Left lobe of liver (tissue), 2 donors: ENCODE results near the gene BMAL1. TPM values are rescaled to one million over a fixed set of nuclear protein-coding genes. Genes with fewer than 3 reads are reported as not detected.
A peak's percentile ranks its signal among the peaks of the same experiment; 100 is the strongest.

Experiments
- ATAC-seq: fragments of 200-7000 bp; cut with Tn5 transposase; one replicate; pipeline ENCODE4 v1.9.1; 2020; ENCODE audit warnings: mild to moderate bottlenecking, moderate library complexity
- DNase-seq: peaks from one replicate; pipeline ENCODE4 v3.0.0-alpha.2; 2020; ENCODE audit warnings: low spot score
- total RNA-seq: library from RNA; stranded (reverse); gene quantifications from one replicate; pipeline ENCODE4 v1.2.1, GENCODE V29; 2021
- donor health status: DM: no; HTN: no; CAD: no; lungs with moderate emphysema.
- donor health status: DM: no; HTN: yes; CAD: no.

BMAL1 gene
- total RNA-seq, 1 donor from 2014 or later: 37.0 TPM

DNA sequence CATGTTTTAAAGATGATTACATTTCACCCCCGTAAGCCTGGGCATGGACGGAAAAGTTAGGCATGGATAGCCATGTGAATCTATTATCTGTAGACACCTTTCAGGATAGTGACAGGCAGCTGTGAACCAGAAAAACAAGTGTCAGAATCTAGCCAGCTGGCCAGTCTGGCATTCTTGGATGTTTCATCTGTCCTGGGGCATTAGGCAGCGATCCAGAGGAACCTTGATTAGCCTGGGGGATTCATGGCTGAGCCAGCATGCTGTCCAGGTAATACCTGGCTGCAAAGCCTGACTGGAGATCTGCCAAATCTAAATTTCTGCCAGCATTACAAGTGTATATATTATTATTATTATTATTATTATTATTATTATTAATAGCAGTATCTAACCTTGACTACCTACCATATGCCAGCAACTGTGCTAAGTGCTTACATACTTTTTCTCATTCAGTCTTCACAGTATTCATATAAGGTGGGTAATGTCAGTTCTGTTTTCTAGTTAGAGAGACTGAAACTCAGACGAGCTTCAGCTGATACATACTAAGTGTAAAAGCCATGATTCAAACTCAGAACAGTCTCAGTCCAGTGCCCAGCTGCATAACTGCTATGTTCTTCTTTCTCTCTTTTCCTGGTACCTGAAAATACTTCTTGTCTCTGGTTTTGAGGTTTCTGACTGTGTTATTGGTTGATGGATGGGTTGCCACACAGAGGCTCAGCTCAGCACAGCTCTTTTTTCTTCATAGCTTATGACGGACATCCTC is 12.8 kb downstream of the BMAL1 start:
- no peak for ATAC-seq

DNA sequence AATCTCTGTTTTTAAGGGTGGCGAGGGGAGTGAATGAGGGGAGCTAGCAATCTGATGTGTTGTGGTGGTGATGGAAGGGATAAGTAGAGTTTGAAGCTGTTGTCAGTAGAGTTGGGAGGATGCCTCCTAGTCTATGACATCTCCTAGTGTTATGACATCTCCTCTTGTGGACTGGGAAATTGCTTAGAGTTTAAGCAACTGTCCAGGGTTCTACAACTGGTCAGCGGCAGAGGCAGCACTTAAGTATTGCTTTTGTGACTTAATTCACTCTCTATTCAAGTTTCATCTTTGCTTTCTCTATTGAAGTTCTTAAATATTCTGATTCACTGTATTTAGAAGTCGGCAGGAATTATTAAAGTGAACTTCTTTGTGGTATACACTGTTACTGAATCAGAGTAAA is 13.8 kb downstream of the BMAL1 start:
- ATAC-seq (no peak), DNase-seq (no peak)

More for the DNA sequence above, 12.8 kb downstream of the BMAL1 start:
- no peak for DNase-seq

DNA sequence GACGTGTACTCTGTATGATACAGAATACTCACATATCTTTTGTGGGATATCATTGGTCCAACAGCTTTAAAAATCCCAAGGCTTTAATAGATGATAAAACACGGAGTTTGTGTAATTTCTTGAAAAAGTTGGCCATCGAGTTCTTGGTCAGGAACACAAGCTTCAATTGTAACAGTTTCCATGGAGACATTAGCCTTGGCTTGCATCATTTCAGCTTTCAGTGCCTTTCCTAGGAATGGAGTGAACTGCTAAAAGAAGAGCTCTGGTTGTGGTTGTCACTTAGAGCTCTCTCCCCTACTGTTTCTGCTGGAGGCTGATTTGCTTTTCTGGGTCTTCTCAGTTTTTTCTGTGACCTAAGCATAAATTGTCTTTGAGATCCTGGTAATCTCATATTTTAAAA is 14.2 kb downstream of the BMAL1 start:
- ATAC-seq (no peak), DNase-seq (no peak)

GRCh38 chr11:13292970-13293369 is 15.4 kb downstream of the BMAL1 start:
- no peak for ATAC-seq

DNA sequence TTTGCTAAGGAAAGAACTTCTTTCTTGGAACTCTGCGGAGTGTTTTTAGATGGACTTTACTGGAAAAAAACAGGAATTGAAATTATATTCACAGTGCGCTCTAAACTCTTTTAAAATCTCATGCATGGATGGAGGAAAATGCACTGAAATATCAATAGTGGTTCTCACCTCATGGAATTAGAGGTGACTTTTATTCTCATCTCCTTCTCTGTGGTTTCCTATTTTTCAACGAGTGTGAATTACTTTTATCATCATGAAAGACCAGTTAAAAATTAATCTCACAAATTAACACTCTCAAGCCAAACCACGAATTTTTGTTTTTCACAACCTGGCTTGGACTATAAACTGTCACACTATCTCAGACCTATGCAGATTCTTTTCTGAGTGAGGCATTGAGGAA is 16.6 kb downstream of the BMAL1 start:
- DNase-seq: no peak
- no peak for ATAC-seq

More at GRCh38 chr11:13292970-13293369, 15.4 kb downstream of the BMAL1 start:
- no peak for DNase-seq

DNA sequence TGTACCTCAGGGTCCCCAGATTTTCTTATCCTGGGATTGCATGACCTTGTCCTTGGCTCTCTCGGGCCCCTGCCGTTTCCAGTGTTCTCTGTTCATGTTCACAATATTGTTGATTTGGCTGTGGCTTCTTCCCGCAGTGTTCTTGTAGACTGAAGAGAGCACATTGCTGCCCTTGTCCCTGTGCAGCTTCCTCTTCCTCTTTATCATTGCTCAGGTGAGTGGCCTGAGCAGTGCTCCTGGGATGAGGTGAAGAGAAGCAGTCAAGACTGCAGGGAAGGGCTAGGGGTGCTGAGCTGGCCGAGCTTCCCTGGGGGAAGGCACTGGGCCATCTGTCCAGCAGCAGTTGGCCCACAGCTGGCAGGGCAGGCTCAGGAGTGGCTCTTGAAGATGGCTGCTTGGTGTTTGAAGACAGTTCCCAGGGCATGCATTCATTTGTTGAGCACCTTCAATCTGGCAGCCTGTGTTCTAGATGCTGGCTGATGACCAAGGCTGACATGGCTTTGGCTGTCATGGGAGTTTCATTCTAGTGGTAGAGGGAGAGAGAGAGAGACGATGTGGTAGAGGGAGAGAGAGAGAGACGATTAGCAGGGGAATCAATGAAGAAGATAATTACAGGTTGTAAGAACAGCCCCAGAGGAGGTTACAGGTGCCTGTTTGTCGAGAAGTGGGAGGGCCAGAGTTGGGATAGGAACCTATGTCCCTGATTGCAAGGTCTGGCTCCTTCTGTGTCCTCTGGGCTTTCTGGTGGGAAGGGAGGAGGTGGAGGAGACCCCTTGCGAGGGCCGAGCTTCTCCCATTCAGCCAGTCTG is 17.4 kb downstream of the BMAL1 start:
- ATAC-seq: peak; percentile 46
- no peak for DNase-seq

- peak; percentile 36 for ATAC-seq
Observed at GRCh38 chr11:13297308-13297916, 19.8 kb downstream of the BMAL1 start.

DNA sequence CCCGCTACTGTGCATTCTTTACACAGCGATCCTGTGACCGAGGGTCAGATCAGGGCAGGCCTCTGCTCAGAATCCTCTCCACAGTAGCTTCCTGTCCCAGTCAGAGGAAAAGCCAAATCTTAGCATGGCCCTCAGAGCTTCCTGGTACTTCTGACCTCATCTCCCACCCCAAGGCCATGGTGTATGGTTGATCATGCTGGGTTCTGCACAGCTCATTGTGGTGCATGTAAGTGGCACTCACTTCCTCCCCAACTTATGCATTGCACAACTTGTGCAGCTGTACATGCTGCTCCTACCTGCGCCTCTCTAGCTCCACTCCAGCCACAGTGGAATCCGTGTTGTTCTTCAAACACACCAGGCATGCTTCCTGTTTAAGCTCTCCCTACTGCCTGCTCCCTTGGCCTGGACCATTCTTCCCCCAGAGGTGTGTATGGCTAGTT is 20.3 kb downstream of the BMAL1 start:
- ATAC-seq (peak; percentile 78), DNase-seq (no peak)

More at GRCh38 chr11:13297308-13297916, 19.8 kb downstream of the BMAL1 start:
- DNase-seq: no peak

- ATAC-seq (no peak), DNase-seq (no peak)
Observed at GRCh38 chr11:13298765-13299164, 21.2 kb downstream of the BMAL1 start.

- no peak for DNase-seq
Observed at GRCh38 chr11:13301522-13301921, 23.9 kb downstream of the BMAL1 start.

DNA sequence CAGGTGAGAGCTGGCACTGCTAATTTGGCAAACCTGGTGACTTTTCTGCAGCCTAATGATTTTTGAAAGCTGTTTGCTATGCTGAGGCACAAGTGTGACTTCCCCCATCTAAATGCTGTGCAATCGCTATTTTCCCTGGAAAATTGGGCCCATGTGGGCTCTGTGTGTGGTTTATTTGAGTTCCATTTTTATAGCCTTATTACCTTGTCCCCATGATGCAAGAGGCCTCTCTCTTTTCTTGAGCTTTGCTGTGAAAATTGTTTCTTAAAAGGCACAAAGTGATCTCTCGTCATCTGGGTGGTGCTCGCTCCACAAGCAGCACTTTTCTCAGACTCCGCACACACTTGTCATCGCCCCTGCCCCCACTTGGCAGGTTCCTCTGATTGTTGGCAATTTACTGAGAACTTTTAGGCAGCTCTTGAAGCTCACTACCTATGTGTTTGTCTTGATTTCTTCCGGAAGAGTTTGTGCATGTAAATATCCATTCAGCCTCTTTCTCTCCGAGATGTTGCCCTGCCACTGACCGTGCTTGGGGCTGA is 24.9 kb downstream of the BMAL1 start:
- DNase-seq (no peak), ATAC-seq (no peak)

More at GRCh38 chr11:13301522-13301921, 23.9 kb downstream of the BMAL1 start:
- no peak for ATAC-seq

DNA sequence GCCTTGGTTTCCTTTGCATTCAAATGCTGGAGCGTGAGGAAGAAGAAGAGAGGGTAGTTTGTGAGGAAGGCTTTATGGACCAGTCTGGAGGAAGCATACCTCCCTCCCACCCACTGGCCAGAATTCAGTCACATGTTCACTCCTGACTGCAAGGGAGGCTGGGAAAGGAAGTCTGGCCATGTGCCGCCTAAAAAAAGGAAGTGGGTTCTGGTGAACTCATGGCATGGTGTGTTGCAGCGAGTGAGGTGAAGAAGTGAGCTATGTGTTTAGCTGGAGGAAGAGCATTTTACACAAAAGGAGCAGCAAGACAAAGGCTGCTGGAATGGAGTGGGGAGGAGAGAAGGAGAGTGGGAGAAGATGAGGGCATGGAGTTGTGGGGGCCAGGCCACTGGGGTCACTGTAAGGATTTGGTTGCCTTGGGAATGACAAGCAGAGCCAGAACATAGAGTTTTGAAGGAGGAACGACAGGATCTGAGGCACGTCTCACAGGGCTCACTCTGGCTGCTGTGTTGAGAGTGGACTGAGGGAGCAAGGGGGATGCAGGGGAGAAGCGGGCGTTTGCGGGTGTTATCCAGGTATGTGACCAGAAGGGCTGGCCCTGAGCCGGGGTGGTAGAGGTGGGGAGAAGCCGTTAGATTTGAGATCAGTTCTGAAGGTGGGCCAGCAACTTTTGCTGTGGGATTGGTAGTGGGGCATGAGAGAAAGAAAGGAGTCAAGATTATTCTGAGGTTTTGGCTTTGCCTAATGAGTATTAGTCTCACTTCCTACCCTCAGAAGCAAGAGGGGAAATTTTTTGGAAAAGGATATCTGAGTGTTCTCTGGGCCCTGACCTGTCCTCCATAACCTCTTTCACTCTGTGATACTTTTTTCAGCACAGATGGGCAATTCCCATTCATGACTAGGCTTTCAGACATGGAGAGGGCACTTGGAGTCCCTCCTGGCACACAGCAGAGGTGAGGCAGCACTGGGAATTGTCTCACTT is 26.4 kb downstream of the BMAL1 start:
- ATAC-seq: peak; percentile 16

DNA sequence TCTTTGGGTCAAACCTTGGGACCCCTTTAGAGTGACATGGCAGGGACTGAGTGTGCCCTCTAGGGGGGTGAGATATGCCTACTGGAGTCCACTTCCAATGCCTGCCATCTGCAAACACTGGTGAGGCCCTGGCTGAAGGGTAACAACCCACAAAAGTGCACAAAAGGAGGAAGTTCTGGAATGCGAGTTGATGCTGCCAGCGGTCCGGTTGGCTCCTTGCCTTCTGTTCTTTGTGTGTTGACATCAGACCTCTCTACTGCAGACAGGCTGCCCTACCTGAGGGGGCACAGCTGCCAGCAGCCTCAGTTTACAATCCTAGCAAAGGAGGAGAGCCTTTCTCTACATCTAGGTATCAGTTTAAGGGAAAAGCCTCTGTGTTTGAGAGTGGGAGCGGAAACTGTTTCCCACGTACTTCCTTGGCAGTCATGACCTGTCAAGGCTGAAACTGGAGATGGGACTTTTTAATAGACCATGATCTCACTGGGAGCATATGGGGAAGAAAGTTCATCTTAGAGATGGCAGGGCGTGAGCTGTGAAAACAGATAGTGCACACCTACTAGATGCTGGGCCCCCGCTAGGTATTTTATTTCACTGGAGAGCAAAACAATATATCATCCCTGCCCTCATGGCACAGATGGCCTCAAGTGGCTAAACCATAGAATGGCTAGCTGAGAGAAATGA is 27.2 kb downstream of the BMAL1 start:
- DNase-seq (no peak), ATAC-seq (peak; percentile 66)

More for the DNA sequence above, 26.4 kb downstream of the BMAL1 start:
- DNase-seq: no peak

DNA sequence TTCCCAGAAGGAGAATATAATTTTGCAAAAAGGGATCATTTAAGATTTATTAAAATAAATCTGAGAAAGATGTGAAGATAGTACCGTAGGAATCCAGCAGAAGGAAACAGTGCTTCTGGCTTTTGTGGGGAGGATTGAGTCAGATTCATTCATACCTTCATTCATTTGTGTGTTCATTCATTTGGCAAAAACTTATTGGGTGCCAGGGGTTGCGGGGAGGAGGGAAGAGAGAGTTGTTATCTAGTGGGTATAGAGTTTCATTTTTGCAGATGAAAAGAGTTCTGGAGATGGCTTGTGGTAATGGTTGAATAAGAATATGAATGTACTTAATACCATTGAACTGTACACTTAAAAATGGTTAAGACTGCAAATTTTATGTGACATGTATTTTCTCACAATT is 31.1 kb downstream of the BMAL1 start:
- no peak for ATAC-seq
- no peak for DNase-seq

- ATAC-seq (no peak), DNase-seq (no peak)
Observed at GRCh38 chr11:13309156-13309555, 31.6 kb downstream of the BMAL1 start.

- ATAC-seq: no peak
- DNase-seq: no peak
Observed at GRCh38 chr11:13310443-13310842, 32.9 kb downstream of the BMAL1 start.

GRCh38 chr11:13311570-13311969 is 34.0 kb downstream of the BMAL1 start:
- no peak for ATAC-seq

GRCh38 chr11:13313005-13313819 is 35.6 kb downstream of the BMAL1 start:
- DNase-seq (no peak), ATAC-seq (no peak)

More at GRCh38 chr11:13311570-13311969, 34.0 kb downstream of the BMAL1 start:
- DNase-seq: no peak
